CD4-positive, alpha-beta T cell treated with Interleukin-15 for 4 hours (primary cell): ENCODE data around the gene AURKAIP1.

Source experiments
- DNase-seq: peaks from one replicate; pipeline ENCODE4 v3.0.0-alpha.2; 2020; ENCODE audit warnings: low spot score

AURKAIP1 gene

GRCh38 chr1:1359664-1360468, 15.1 kb downstream of the AURKAIP1 start:
- DNase-seq, result no peak

GRCh38 chr1:1359308-1359663, 15.7 kb downstream of the AURKAIP1 start:
- no peak for DNase-seq

GRCh38 chr1:1358433-1359271, 16.4 kb downstream of the AURKAIP1 start, which contains the start of gene MXRA8:
MXRA8 (minus strand) TSS chr1:1358555; CDS start chr1:1358504, 51 bp downstream.
- DNase-seq, result no peak

- DNase-seq, result no peak
Observed at GRCh38 chr1:1357871-1358432, 17.1 kb downstream of the AURKAIP1 start.

GRCh38 chr1:1356796-1357401, 18.1 kb downstream of the AURKAIP1 start:
- no peak for DNase-seq

GRCh38 chr1:1356166-1356795, 18.7 kb downstream of the AURKAIP1 start:
- DNase-seq, result no peak

GRCh38 chr1:1355416-1355815, 19.6 kb downstream of the AURKAIP1 start:
- DNase-seq, result no peak

GRCh38 chr1:1354271-1355247, 20.4 kb downstream of the AURKAIP1 start:
- no peak for DNase-seq

GRCh38 chr1:1353389-1354151, 21.4 kb downstream of the AURKAIP1 start:
- no peak for DNase-seq

- DNase-seq, result no peak
Observed at GRCh38 chr1:1352786-1353388, 22.1 kb downstream of the AURKAIP1 start.

GRCh38 chr1:1351511-1352427, 23.2 kb downstream of the AURKAIP1 start:
- no peak for DNase-seq

GRCh38 chr1:1349256-1350012, 25.6 kb downstream of the AURKAIP1 start, which contains the start of gene DVL1:
DVL1 (minus strand) TSS chr1:1349418; CDS start chr1:1349065, 353 bp downstream.
- DNase-seq, result peak; percentile 67

GRCh38 chr1:1348420-1349255, 26.4 kb downstream of the AURKAIP1 start:
- DNase-seq, result no peak

- no peak for DNase-seq
Observed at GRCh38 chr1:1347663-1348419, 27.2 kb downstream of the AURKAIP1 start.

GRCh38 chr1:1347026-1347595, 27.9 kb downstream of the AURKAIP1 start:
- DNase-seq, result no peak
